GM18867 (cell line): ENCODE measurements around the gene ZNF462.
"Not testable (repeated sequence)": the region's sequence is repeated elsewhere in the genome, so short reads cannot be mapped to it uniquely, and the experiment has no call there.

ENCODE experiments used
- ATAC-seq: cut with Tn5 transposase; IDR thresholded peaks from one replicate; pipeline ENCODE4 v1.9.1; 2021; ENCODE audit warnings: mild to moderate bottlenecking, moderate library complexity; ENCODE audit not compliant: unreplicated experiment

The ZNF462 gene

GRCh38 chr9:106862821-106863720 is at the start of gene ZNF462:
Gene ZNF462, plus strand, starts transcription at chr9:106863166. Its CDS starts 60,218 bp downstream, at chr9:106923384.
- no peak for ATAC-seq

GRCh38 chr9:106816524-106816923 is 46.4 kb upstream of the ZNF462 start:
- ATAC-seq: no peak

GRCh38 chr9:106818034-106818433 is 44.9 kb upstream of the ZNF462 start:
- no peak for ATAC-seq

- ATAC-seq: no peak
These were observed 42.1 kb upstream of the ZNF462 start for GRCh38 chr9:106820866-106821265.

GRCh38 chr9:106828070-106828469 is 34.9 kb upstream of the ZNF462 start:
- ATAC-seq: no peak

GRCh38 chr9:106828965-106829364 is 34.0 kb upstream of the ZNF462 start:
- ATAC-seq: no peak

GRCh38 chr9:106829666-106830408 is 33.1 kb upstream of the ZNF462 start:
- ATAC-seq: no peak

- no peak for ATAC-seq
These were observed 32.3 kb upstream of the ZNF462 start for GRCh38 chr9:106830527-106831150.

- no peak for ATAC-seq
These were observed 28.1 kb upstream of the ZNF462 start for GRCh38 chr9:106834888-106835287.

- ATAC-seq: no peak
These were observed 27.1 kb upstream of the ZNF462 start for GRCh38 chr9:106835840-106836239.

GRCh38 chr9:106843371-106843770 is 19.6 kb upstream of the ZNF462 start:
- ATAC-seq: no peak

- no peak for ATAC-seq
These were observed 16.7 kb upstream of the ZNF462 start for GRCh38 chr9:106846307-106846706.

- no peak for ATAC-seq
These were observed 16.1 kb upstream of the ZNF462 start for GRCh38 chr9:106846857-106847256.

GRCh38 chr9:106851640-106852039 is 11.3 kb upstream of the ZNF462 start:
- ATAC-seq: not testable (repeated sequence)

- no peak for ATAC-seq
These were observed 5.0 kb upstream of the ZNF462 start for GRCh38 chr9:106857811-106858470.

- ATAC-seq: no peak
These were observed 2.8 kb upstream of the ZNF462 start for GRCh38 chr9:106859957-106860720.

GRCh38 chr9:106860721-106861639 is 2.0 kb upstream of the ZNF462 start:
- no peak for ATAC-seq

GRCh38 chr9:106861640-106862109 is 1.3 kb upstream of the ZNF462 start:
- no peak for ATAC-seq
